Measurements from ENCODE around the gene SNRNP200.

SNRNP200 gene

GRCh38 chr2:96250188-96250587 lies 55.2 kb downstream of the SNRNP200 start:
- no peak for ATAC-seq
- no peak for TF ChIP-seq BACH2 (CRISPR knock-in tag; IDR thresholded peaks at IDR 0.05; ENCODE audit: borderline replicate concordance)
- no peak for TF ChIP-seq ARNTL (CRISPR knock-in tag; IDR thresholded peaks at IDR 0.05; ENCODE audit: borderline replicate concordance, low read depth)
- no peak for TF ChIP-seq ZNF565 (CRISPR knock-in tag; conservative IDR thresholded peaks at IDR 0.05; ENCODE audit: low read depth)
- TF ChIP-seq ISL1 (CRISPR knock-in tag; IDR thresholded peaks at IDR 0.05) = no peak
- TF ChIP-seq OSR1 (CRISPR knock-in tag; IDR thresholded peaks at IDR 0.05) = no peak
- no peak for TF ChIP-seq GLIS3 (CRISPR knock-in tag; IDR thresholded peaks at IDR 0.05)

GRCh38 chr2:96249654-96250053 lies 55.7 kb downstream of the SNRNP200 start:
- TF ChIP-seq CREB5 (CRISPR knock-in tag; IDR thresholded peaks at IDR 0.05; ENCODE audit: low read depth) (no peak), PPARA (CRISPR knock-in tag; IDR thresholded peaks at IDR 0.05; ENCODE audit: borderline replicate concordance) (no peak), CSRNP3 (CRISPR knock-in tag; IDR thresholded peaks at IDR 0.05) (no peak), ZC3H10 (CRISPR knock-in tag; IDR thresholded peaks at IDR 0.05) (no peak), TCF4 (CRISPR knock-in tag; IDR thresholded peaks at IDR 0.05; ENCODE audit: borderline replicate concordance) (peak; percentile 59; the same call in 1 of the 2 replicates), SNAI2 (CRISPR knock-in tag; IDR thresholded peaks at IDR 0.05) (no peak), TSHZ2 (CRISPR knock-in tag; IDR thresholded peaks at IDR 0.05) (no peak)

GRCh38 chr2:96248624-96249023 lies 56.7 kb downstream of the SNRNP200 start:
- TF ChIP-seq PPARA (CRISPR knock-in tag; IDR thresholded peaks at IDR 0.05; ENCODE audit: borderline replicate concordance) (no peak), CREB5 (CRISPR knock-in tag; IDR thresholded peaks at IDR 0.05; ENCODE audit: low read depth) (no peak), ARNTL (CRISPR knock-in tag; IDR thresholded peaks at IDR 0.05; ENCODE audit: borderline replicate concordance, low read depth) (no peak), GLIS3 (CRISPR knock-in tag; IDR thresholded peaks at IDR 0.05) (no peak), CSDC2 (CRISPR knock-in tag; IDR thresholded peaks at IDR 0.05) (no peak), ZNF8 (CRISPR knock-in tag; IDR thresholded peaks at IDR 0.05) (no peak), BACH2 (CRISPR knock-in tag; IDR thresholded peaks at IDR 0.05; ENCODE audit: borderline replicate concordance) (no peak)
- no peak for ATAC-seq

More at GRCh38 chr2:96249654-96250053, 55.7 kb downstream of the SNRNP200 start:
- peak; percentile 72 for ATAC-seq

GRCh38 chr2:96247896-96248295 lies 57.5 kb downstream of the SNRNP200 start:
- TF ChIP-seq OSR1 (CRISPR knock-in tag; IDR thresholded peaks at IDR 0.05) = no peak
- no peak for TF ChIP-seq ZNF8 (CRISPR knock-in tag; IDR thresholded peaks at IDR 0.05)
- TF ChIP-seq BACH2 (CRISPR knock-in tag; IDR thresholded peaks at IDR 0.05; ENCODE audit: borderline replicate concordance) = no peak
- TF ChIP-seq ZC3H10 (CRISPR knock-in tag; IDR thresholded peaks at IDR 0.05) = no peak
- no peak for TF ChIP-seq PPARA (CRISPR knock-in tag; IDR thresholded peaks at IDR 0.05; ENCODE audit: borderline replicate concordance)
- no peak for TF ChIP-seq ESRRG (CRISPR knock-in tag; IDR thresholded peaks at IDR 0.05)
- no peak for TF ChIP-seq POU6F1 (CRISPR knock-in tag; IDR thresholded peaks at IDR 0.05; ENCODE audit: borderline replicate concordance, low read depth)
- TF ChIP-seq RARB (CRISPR knock-in tag; IDR thresholded peaks at IDR 0.05) = no peak

More at GRCh38 chr2:96247896-96248295, 57.5 kb downstream of the SNRNP200 start:
- no peak for ATAC-seq

Data from SK-N-SH treated with all-trans-retinoic acid at 6 μM for 48 hours (cell line).